GM23338 (cell line): ENCODE measurements around the gene MT1A.

Source experiments
- CREB1 ChIP-seq: fragments of 250-450 bp; sonication (Bioruptor Pico); IDR thresholded peaks from 2 replicates; pipeline ENCODE4 v1.5.0; 2020; ENCODE audit warnings: low read depth, mild to moderate bottlenecking, moderate library complexity
- EZH2 ChIP-seq: fragments of 200-600 bp; sonication (generic); IDR thresholded peaks from one replicate; pipeline ENCODE4 v1.8.0; 2017; ENCODE audit warnings: antibody characterized with exemption, mild to moderate bottlenecking, low read depth; ENCODE audit not compliant: unreplicated experiment
- EZH2phosphoT487 ChIP-seq: fragments of 200-600 bp; sonication (generic); IDR thresholded peaks from one replicate; pipeline ENCODE4 v1.8.1; 2018; ENCODE audit warnings: antibody characterized with exemption; ENCODE audit not compliant: unreplicated experiment
- POLR2AphosphoS5 ChIP-seq: IDR thresholded peaks from 2 replicates; pipeline ENCODE4 v1.6.1; 2016; ENCODE audit warnings: antibody characterized with exemption, low read depth
- TF ChIP-seq, protein P1 (sequence below), 2 experiments: fragments of 200-600 bp in 1 of 2; sonication (generic) in 1 of 2; conservative IDR thresholded peaks; 2 replicates each; pipeline versions ENCODE4 v1.5.1 to v1.6.1; 2016 to 2017; ENCODE audit warnings: antibody characterized with exemption in 2 of 2, low read depth in 2 of 2, mild to moderate bottlenecking in 2 of 2, moderate library complexity in 1 of 2

- TF ChIP-seq EZH2phosphoT487 (no peak), EZH2 (no peak), CREB1 (CRISPR knock-in tag) (no peak), POLR2AphosphoS5 (no peak)
- TF ChIP-seq, protein P1, sequence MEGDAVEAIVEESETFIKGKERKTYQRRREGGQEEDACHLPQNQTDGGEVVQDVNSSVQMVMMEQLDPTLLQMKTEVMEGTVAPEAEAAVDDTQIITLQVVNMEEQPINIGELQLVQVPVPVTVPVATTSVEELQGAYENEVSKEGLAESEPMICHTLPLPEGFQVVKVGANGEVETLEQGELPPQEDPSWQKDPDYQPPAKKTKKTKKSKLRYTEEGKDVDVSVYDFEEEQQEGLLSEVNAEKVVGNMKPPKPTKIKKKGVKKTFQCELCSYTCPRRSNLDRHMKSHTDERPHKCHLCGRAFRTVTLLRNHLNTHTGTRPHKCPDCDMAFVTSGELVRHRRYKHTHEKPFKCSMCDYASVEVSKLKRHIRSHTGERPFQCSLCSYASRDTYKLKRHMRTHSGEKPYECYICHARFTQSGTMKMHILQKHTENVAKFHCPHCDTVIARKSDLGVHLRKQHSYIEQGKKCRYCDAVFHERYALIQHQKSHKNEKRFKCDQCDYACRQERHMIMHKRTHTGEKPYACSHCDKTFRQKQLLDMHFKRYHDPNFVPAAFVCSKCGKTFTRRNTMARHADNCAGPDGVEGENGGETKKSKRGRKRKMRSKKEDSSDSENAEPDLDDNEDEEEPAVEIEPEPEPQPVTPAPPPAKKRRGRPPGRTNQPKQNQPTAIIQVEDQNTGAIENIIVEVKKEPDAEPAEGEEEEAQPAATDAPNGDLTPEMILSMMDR (conservative IDR thresholded peaks at IDR 0.05; ENCODE audit: low read depth in 2 of 2), result no peak
Measured at GRCh38 chr16:56611281-56611833, 27.1 kb upstream of the MT1A start.
